HL-60 (cell line): ENCODE measurements around the gene BNIP5.

Experiments
- GABPA ChIP-seq: IDR thresholded peaks from 2 replicates; pipeline ENCODE4 v1.6.1; 2012; ENCODE audit warnings: low read depth
- POLR2AphosphoS5 ChIP-seq: IDR thresholded peaks from 2 replicates; pipeline ENCODE4 v1.6.1; 2012; ENCODE audit warnings: low read depth
- SPI1 ChIP-seq: IDR thresholded peaks from 2 replicates; pipeline ENCODE4 v1.6.1; 2012; ENCODE audit warnings: low read depth, mild to moderate bottlenecking, borderline replicate concordance
- TF ChIP-seq, protein P1 (sequence below): IDR thresholded peaks from one replicate; pipeline ENCODE4 v1.5.1; 2011; ENCODE audit warnings: low read length, control low read depth, inconsistent platforms; ENCODE audit not compliant: insufficient read depth
- TF ChIP-seq, protein P2 (sequence below): IDR thresholded peaks from 2 replicates; pipeline ENCODE4 v1.6.1; 2012; ENCODE audit warnings: low read depth; ENCODE audit not compliant: insufficient replicate concordance

DNA sequence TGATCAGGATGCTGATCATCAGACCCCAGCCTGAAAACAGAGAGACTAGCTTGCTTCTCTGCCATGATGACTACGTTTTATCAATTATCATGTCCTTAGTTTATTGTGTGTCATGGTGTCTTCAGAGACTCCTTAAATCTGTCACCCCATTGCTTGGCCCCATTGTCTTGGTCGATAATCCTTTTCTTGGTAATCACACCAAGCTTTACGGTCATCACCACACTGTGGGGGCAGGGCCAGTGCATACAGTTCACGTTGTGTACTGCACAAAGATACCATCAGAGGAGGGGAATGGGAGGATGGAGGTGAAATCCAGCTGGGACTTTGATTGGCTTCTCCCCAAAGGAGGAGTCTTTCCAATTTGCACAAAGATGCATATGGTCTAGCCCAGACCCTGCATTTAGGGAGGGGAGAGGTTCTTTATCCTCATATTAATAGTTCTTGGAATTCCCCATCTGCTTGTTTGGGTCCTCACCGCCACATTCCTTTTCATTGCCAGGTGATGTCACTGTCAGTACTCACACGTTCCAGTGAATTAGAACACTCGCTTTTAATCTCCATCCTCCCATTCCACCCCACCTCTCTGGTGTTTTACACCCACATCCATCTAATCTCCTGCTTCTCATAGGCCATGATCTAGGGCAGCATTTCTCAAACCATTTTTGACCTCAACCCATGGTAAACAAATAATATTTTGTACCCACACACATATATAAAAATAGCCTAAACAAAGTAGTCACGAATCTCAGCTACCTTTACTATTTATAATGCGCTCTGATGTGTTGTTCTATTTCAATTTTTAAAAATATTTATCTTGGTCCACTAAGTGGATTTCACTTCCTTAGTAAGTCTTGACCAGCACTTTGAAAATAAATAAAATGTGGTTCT is 45.1 kb upstream of the BNIP5 start:
- TF ChIP-seq, protein P1, sequence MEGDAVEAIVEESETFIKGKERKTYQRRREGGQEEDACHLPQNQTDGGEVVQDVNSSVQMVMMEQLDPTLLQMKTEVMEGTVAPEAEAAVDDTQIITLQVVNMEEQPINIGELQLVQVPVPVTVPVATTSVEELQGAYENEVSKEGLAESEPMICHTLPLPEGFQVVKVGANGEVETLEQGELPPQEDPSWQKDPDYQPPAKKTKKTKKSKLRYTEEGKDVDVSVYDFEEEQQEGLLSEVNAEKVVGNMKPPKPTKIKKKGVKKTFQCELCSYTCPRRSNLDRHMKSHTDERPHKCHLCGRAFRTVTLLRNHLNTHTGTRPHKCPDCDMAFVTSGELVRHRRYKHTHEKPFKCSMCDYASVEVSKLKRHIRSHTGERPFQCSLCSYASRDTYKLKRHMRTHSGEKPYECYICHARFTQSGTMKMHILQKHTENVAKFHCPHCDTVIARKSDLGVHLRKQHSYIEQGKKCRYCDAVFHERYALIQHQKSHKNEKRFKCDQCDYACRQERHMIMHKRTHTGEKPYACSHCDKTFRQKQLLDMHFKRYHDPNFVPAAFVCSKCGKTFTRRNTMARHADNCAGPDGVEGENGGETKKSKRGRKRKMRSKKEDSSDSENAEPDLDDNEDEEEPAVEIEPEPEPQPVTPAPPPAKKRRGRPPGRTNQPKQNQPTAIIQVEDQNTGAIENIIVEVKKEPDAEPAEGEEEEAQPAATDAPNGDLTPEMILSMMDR = no peak
- TF ChIP-seq, protein P2, sequence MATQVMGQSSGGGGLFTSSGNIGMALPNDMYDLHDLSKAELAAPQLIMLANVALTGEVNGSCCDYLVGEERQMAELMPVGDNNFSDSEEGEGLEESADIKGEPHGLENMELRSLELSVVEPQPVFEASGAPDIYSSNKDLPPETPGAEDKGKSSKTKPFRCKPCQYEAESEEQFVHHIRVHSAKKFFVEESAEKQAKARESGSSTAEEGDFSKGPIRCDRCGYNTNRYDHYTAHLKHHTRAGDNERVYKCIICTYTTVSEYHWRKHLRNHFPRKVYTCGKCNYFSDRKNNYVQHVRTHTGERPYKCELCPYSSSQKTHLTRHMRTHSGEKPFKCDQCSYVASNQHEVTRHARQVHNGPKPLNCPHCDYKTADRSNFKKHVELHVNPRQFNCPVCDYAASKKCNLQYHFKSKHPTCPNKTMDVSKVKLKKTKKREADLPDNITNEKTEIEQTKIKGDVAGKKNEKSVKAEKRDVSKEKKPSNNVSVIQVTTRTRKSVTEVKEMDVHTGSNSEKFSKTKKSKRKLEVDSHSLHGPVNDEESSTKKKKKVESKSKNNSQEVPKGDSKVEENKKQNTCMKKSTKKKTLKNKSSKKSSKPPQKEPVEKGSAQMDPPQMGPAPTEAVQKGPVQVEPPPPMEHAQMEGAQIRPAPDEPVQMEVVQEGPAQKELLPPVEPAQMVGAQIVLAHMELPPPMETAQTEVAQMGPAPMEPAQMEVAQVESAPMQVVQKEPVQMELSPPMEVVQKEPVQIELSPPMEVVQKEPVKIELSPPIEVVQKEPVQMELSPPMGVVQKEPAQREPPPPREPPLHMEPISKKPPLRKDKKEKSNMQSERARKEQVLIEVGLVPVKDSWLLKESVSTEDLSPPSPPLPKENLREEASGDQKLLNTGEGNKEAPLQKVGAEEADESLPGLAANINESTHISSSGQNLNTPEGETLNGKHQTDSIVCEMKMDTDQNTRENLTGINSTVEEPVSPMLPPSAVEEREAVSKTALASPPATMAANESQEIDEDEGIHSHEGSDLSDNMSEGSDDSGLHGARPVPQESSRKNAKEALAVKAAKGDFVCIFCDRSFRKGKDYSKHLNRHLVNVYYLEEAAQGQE = no peak
- TF ChIP-seq POLR2AphosphoS5 = no peak
- TF ChIP-seq SPI1 = no peak
- TF ChIP-seq GABPA = no peak
